Activated CD8-positive, alpha-beta T cell treated with anti-CD3 and anti-CD28 coated beads, Interleukin-2, amount 10 ng/mL, durations not matched to agents 7 days and 5 days (primary cell): Measurements from ENCODE around the gene GAGE12C. TPM values are rescaled to one million over a fixed set of nuclear protein-coding genes. Genes with fewer than 3 reads are reported as not detected.
"Not testable (repeated sequence)": the region's sequence is repeated elsewhere in the genome, so short reads cannot be mapped to it uniquely, and the experiment has no call there.

Source experiments
- ATAC-seq: fragments of 150-1000 bp; cut with Tn5 transposase; one replicate; pipeline ENCODE4 v1.10.0; 2021; ENCODE audit warnings: moderate library complexity
- CTCF ChIA-PET: fragments of 350-600 bp; sonication (Branson Sonifier 250); formaldehyde crosslinking; loops from one replicate; lab custom pipeline; 2021; ENCODE audit warnings: antibody characterized with exemption; lab: Charles Lee
- POLR2A ChIA-PET: fragments of 350-600 bp; sonication (Branson Sonifier 250); formaldehyde crosslinking; loops from one replicate; lab custom pipeline; 2021; ENCODE audit warnings: antibody characterized with exemption; lab: Charles Lee
- DNase-seq: peaks from one replicate; pipeline ENCODE4 v3.0.0-alpha.2; 2020
- H3K27ac Mint-ChIP-seq: one replicate; pipeline ENCODE4 v1.8.0; 2021; ENCODE audit warnings: mild to moderate bottlenecking, mixed read lengths
- H3K27me3 Mint-ChIP-seq: one replicate; pipeline ENCODE4 v1.8.0; 2021; ENCODE audit warnings: low read depth, mixed read lengths
- H3K36me3 Mint-ChIP-seq: one replicate; pipeline ENCODE4 v1.8.0; 2021; ENCODE audit warnings: low read depth, mixed read lengths
- H3K4me1 Mint-ChIP-seq: one replicate; pipeline ENCODE4 v1.8.0; 2021; ENCODE audit warnings: low read depth, mixed read lengths
- H3K4me3 Mint-ChIP-seq: one replicate; pipeline ENCODE4 v1.8.0; 2021; ENCODE audit warnings: mild to moderate bottlenecking, mixed read lengths
- H3K9me3 Mint-ChIP-seq: one replicate; pipeline ENCODE4 v1.8.0; 2022; ENCODE audit warnings: mixed read lengths; ENCODE audit not compliant: insufficient read depth
- total RNA-seq, 2 experiments: library from RNA; stranded (reverse); gene quantifications; one replicate each; pipeline ENCODE4 v1.2.3, GENCODE V29; 2021

GAGE12C gene
- not detected for total RNA-seq

- H3K4me3 Mint-ChIP-seq, H3K4me1 Mint-ChIP-seq, ATAC-seq, CTCF ChIA-PET, DNase-seq, H3K27me3 Mint-ChIP-seq, H3K9me3 Mint-ChIP-seq, H3K27ac Mint-ChIP-seq, POLR2A ChIA-PET, H3K36me3 Mint-ChIP-seq: not testable (repeated sequence)
These were observed at the start of gene GAGE12C for GRCh38 chrX:49531877-49532276. Gene GAGE12C (plus strand): TSS chrX:49532177. CDS start chrX:49533332, 1,155 bp downstream.

GRCh38 chrX:49541433-49541832 is 9.5 kb downstream of the GAGE12C start, which contains the start of gene GAGE12D:
Gene GAGE12D (plus strand): TSS chrX:49541733. CDS start chrX:49542888, 1,155 bp downstream.
- H3K27me3 Mint-ChIP-seq, H3K27ac Mint-ChIP-seq, H3K36me3 Mint-ChIP-seq, H3K9me3 Mint-ChIP-seq, POLR2A ChIA-PET, H3K4me1 Mint-ChIP-seq, H3K4me3 Mint-ChIP-seq, ATAC-seq, CTCF ChIA-PET, DNase-seq: not testable (repeated sequence)

- H3K4me3 Mint-ChIP-seq, POLR2A ChIA-PET, ATAC-seq, H3K4me1 Mint-ChIP-seq, H3K9me3 Mint-ChIP-seq, CTCF ChIA-PET, DNase-seq, H3K27ac Mint-ChIP-seq, H3K27me3 Mint-ChIP-seq, H3K36me3 Mint-ChIP-seq: not testable (repeated sequence)
These were observed 19.0 kb downstream of the GAGE12C start, which contains the start of gene GAGE12E for GRCh38 chrX:49550989-49551388. Gene GAGE12E (plus strand): TSS chrX:49551289. CDS start chrX:49552444, 1,155 bp downstream.

GRCh38 chrX:49560542-49560941 is 28.6 kb downstream of the GAGE12C start, which contains the start of gene GAGE12F:
Gene GAGE12F (plus strand): TSS chrX:49560842. CDS start chrX:49561997, 1,155 bp downstream.
- H3K36me3 Mint-ChIP-seq, H3K4me1 Mint-ChIP-seq, H3K4me3 Mint-ChIP-seq, H3K27ac Mint-ChIP-seq, ATAC-seq, DNase-seq, CTCF ChIA-PET, H3K27me3 Mint-ChIP-seq, H3K9me3 Mint-ChIP-seq, POLR2A ChIA-PET: not testable (repeated sequence)

- H3K27me3 Mint-ChIP-seq, ATAC-seq, H3K36me3 Mint-ChIP-seq, H3K4me1 Mint-ChIP-seq, CTCF ChIA-PET, H3K27ac Mint-ChIP-seq, POLR2A ChIA-PET, DNase-seq, H3K9me3 Mint-ChIP-seq, H3K4me3 Mint-ChIP-seq: not testable (repeated sequence)
These were observed 36.8 kb downstream of the GAGE12C start for GRCh38 chrX:49568728-49569127.

GRCh38 chrX:49569152-49569551 is 37.2 kb downstream of the GAGE12C start:
- H3K4me3 Mint-ChIP-seq, POLR2A ChIA-PET, H3K4me1 Mint-ChIP-seq, DNase-seq, CTCF ChIA-PET, H3K27me3 Mint-ChIP-seq, H3K9me3 Mint-ChIP-seq, H3K36me3 Mint-ChIP-seq, H3K27ac Mint-ChIP-seq, ATAC-seq: not testable (repeated sequence)

GRCh38 chrX:49570100-49570499 is 38.1 kb downstream of the GAGE12C start, which contains the start of gene GAGE12G:
Gene GAGE12G (plus strand): TSS chrX:49570400. CDS start chrX:49571555, 1,155 bp downstream.
- POLR2A ChIA-PET, DNase-seq, H3K9me3 Mint-ChIP-seq, H3K4me1 Mint-ChIP-seq, H3K36me3 Mint-ChIP-seq, H3K27ac Mint-ChIP-seq, CTCF ChIA-PET, H3K4me3 Mint-ChIP-seq, ATAC-seq, H3K27me3 Mint-ChIP-seq: not testable (repeated sequence)

- POLR2A ChIA-PET, H3K4me1 Mint-ChIP-seq, H3K4me3 Mint-ChIP-seq, DNase-seq, H3K27me3 Mint-ChIP-seq, ATAC-seq, H3K36me3 Mint-ChIP-seq, H3K27ac Mint-ChIP-seq, CTCF ChIA-PET, H3K9me3 Mint-ChIP-seq: not testable (repeated sequence)
These were observed 47.7 kb downstream of the GAGE12C start, which contains the start of gene GAGE12H for GRCh38 chrX:49579649-49580048. Gene GAGE12H (plus strand): TSS chrX:49579949. CDS start chrX:49581104, 1,155 bp downstream.

Other genes starting within 250 kb of the GAGE12C start
- gene GAGE10, start 228.5 kb upstream of the GAGE12C start, total RNA-seq: not detected
- gene GAGE12J, start 210.1 kb upstream of the GAGE12C start, total RNA-seq: not detected
- gene GAGE13, start 200.6 kb upstream of the GAGE12C start, total RNA-seq: not detected
- not detected for gene GAGE12D, start 9.6 kb downstream of the GAGE12C start, total RNA-seq
- not detected for gene GAGE12E, start 19.1 kb downstream of the GAGE12C start, total RNA-seq
- gene GAGE12F, start 28.7 kb downstream of the GAGE12C start, total RNA-seq: not detected
- gene GAGE12G, start 38.2 kb downstream of the GAGE12C start, total RNA-seq: not detected
- gene GAGE12H, start 47.8 kb downstream of the GAGE12C start, total RNA-seq: not detected
- gene GAGE2A, start 57.3 kb downstream of the GAGE12C start, total RNA-seq: not detected
- not detected for gene GAGE1, start 66.8 kb downstream of the GAGE12C start, total RNA-seq
- gene PAGE1, start 163.8 kb downstream of the GAGE12C start, total RNA-seq: not detected